Fibroblast of villous mesenchyme (primary cell): Measurements from ENCODE around the gene KCNIP4. TPM values are rescaled to one million over a fixed set of nuclear protein-coding genes. Genes with fewer than 3 reads are reported as not detected.

ENCODE experiments used
- DNase-seq: peaks from one replicate; pipeline ENCODE4 v3.0.0-alpha.2; 2010; ENCODE audit warnings: low read depth
- H3K4me3 ChIP-seq: 2 replicates; pipeline ENCODE4 v1.5.1; 2011; ENCODE audit warnings: low read depth, mild to moderate bottlenecking, low read length
- CTCF ChIP-seq: IDR thresholded peaks from 2 replicates; pipeline ENCODE4 v1.5.1; 2012; ENCODE audit warnings: low read depth, mild to moderate bottlenecking, low read length; ENCODE audit not compliant: insufficient read depth
- total RNA-seq: library from RNA; depleted of rRNA; stranded (reverse); fragments of >200 nt; gene quantifications from 2 replicates; pipeline ENCODE4 v1.2.3, GENCODE V29; 2012

KCNIP4 gene
- total RNA-seq, 1 donor, result under 0.01 TPM

GRCh38 chr4:20724915-20725314 is 1223.7 kb downstream of the KCNIP4 start:
- no peak for DNase-seq
- TF ChIP-seq CTCF, result no peak
- no peak overlapping the region for H3K4me3 ChIP-seq

GRCh38 chr4:20723463-20723862 is 1225.1 kb downstream of the KCNIP4 start:
- TF ChIP-seq CTCF, result no peak
- DNase-seq, result no peak

GRCh38 chr4:20723019-20723418 is 1225.6 kb downstream of the KCNIP4 start:
- DNase-seq, result peak; percentile 6
- TF ChIP-seq CTCF, result no peak
- H3K4me3 ChIP-seq, result no peak overlapping the region

More at GRCh38 chr4:20723463-20723862, 1225.1 kb downstream of the KCNIP4 start:
- no peak overlapping the region for H3K4me3 ChIP-seq

GRCh38 chr4:20711335-20711734 is 1237.2 kb downstream of the KCNIP4 start:
- TF ChIP-seq CTCF, result no peak
- no peak overlapping the region for H3K4me3 ChIP-seq
- DNase-seq, result no peak

- H3K4me3 ChIP-seq, result peak within 1 kb of the TSS; percentile 93
- no peak for TF ChIP-seq CTCF
- peak; percentile 94 for DNase-seq
These were observed 1248.4 kb downstream of the KCNIP4 start, which contains the start of gene PACRGL for GRCh38 chr4:20700007-20700761. Gene PACRGL (plus strand): TSS chr4:20700458. CDS start chr4:20704482, 4,024 bp downstream.

GRCh38 chr4:20698820-20699219 is 1249.8 kb downstream of the KCNIP4 start:
- DNase-seq, result peak; percentile 33
- no peak overlapping the region for H3K4me3 ChIP-seq
- TF ChIP-seq CTCF, result no peak
